Heart left ventricle (tissue), 16 donors: ENCODE results near the gene BICRA. TPM values are rescaled to one million over a fixed set of nuclear protein-coding genes. Genes with fewer than 3 reads are reported as not detected.
"Not testable (repeated sequence)": the region's sequence is repeated elsewhere in the genome, so short reads cannot be mapped to it uniquely, and the experiment has no call there.

Experiments
- ATAC-seq, 4 donors: fragments of 200-7000 bp; cut with Tn5 transposase; one replicate each; pipeline ENCODE4 v1.9.1; 2020 to 2022; ENCODE audit warnings: moderate library complexity in 4 of 4, mild to moderate bottlenecking in 3 of 4, moderate number of reproducible peaks in 1 of 4
- DNase-seq, 5 donors: peaks; one replicate each; pipeline ENCODE4 v3.0.0-alpha.2; 2020
- H3K27ac ChIP-seq, 12 donors: fragments of 200-600 bp; sonication (generic) in 4 of 12; one replicate each; pipeline versions ENCODE4 v1.5.0 to v1.8.0; 2016 to 2022; ENCODE audit warnings: mild to moderate bottlenecking in 2 of 12
- H3K27me3 ChIP-seq, 9 donors: fragments of 200-600 bp; sonication (generic) in 2 of 9; one replicate each; pipeline versions ENCODE4 v1.5.1 to v1.8.0; 2016 to 2022; ENCODE audit warnings: mild to moderate bottlenecking in 3 of 9
- H3K36me3 ChIP-seq, 9 donors: fragments of 200-600 bp; sonication (generic) in 2 of 9; one replicate each; pipeline versions ENCODE4 v1.5.0 to v1.8.0; 2018 to 2022; ENCODE audit warnings: mild to moderate bottlenecking in 2 of 9
- H3K4me1 ChIP-seq, 12 donors: fragments of 200-600 bp; sonication (generic) in 4 of 12; one replicate each; pipeline versions ENCODE4 v1.5.0 to v1.8.0; 2016 to 2022; ENCODE audit warnings: mild to moderate bottlenecking in 3 of 12
- H3K4me3 ChIP-seq, 12 donors: fragments of 200-600 bp; sonication (generic) in 4 of 12; one replicate each; pipeline versions ENCODE4 v1.5.0 to v1.8.0; 2017 to 2022; ENCODE audit warnings: mild to moderate bottlenecking in 9 of 12, moderate library complexity in 4 of 12
- H3K9me3 ChIP-seq, 12 donors: fragments of 200-600 bp; sonication (generic) in 4 of 12; one replicate each; pipeline versions ENCODE4 v1.5.0 to v1.8.0; 2016 to 2022; ENCODE audit warnings: mild to moderate bottlenecking in 1 of 12
- POLR2A ChIP-seq, 2 donors: fragments of 450-650 bp; IDR thresholded peaks; one replicate each; pipeline ENCODE4 v1.6.1; 2017; ENCODE audit warnings: antibody characterized with exemption in 2 of 2, mild to moderate bottlenecking in 2 of 2, moderate library complexity in 2 of 2
- WGBS, 4 donors: extraction: QIAGEN DNeasy Blood & Tissue Kit in 2 of 4; methylation state at CpG; one replicate each; pipeline versions ENCODE4 v1.1.5 to v1.1.7; 2013 to 2018; 5-methylcytosine and 5-hydroxymethylcytosine counted together
- intact Hi-C, 10 donors: fragments of 100-400 bp; cut with DNase I; formaldehyde crosslinking; loops; one replicate each; pipeline versions ENCODE4 v1.11.1 to v1.14.2; 2022
- polyA plus RNA-seq, 2 donors: library from polyadenylated mRNA; stranded (reverse); fragments of 200-250 nt; gene quantifications; one replicate each; pipeline ENCODE4 v1.2.3, GENCODE V29; 2013
- total RNA-seq, 9 donors: library from RNA; depleted of rRNA in 2 of 9; stranded (reverse); fragments of >200 nt in 2 of 9; fragmentation: NEBNext Ultra II Directional in 3 of 9; extraction: Animal tissue kit (Norgen Biotek cat#: 25700) in 3 of 9; gene quantifications; one replicate each; pipeline versions ENCODE4 v1.1.0 to v1.2.4, GENCODE V29; 2016 to 2023
- TF ChIP-seq, protein P1 (sequence below), 12 donors: fragments of 200-600 bp; sonication (generic) in 4 of 12; IDR thresholded peaks; one replicate each; pipeline versions ENCODE4 v1.5.0 to v1.8.0; 2018 to 2022; ENCODE audit warnings: antibody characterized with exemption in 12 of 12, mild to moderate bottlenecking in 5 of 12
- donor health status: ischemic (EF 13 %, LVEDD 7.1; RV severe dilation, severe dysfunction).
- donor health status: healthy with polysubstance abuse.
- donor health status: DM: no; HTN: yes; CAD: no.
- donor health status: DM: no; HTN: no; CAD: no.
- donor health status: ischemic (EF 25% LVEDD 6.9; RV normal size, moderate dysfunction).
- donor health status: ischemic (EF 25% LVEDD 5.7; RV mildly dilated, moderate dysfunction).
- donor health status: healthy.
- donor health status: DM: yes; HTN: yes; CAD: no.
- donor health status: ischemic (EF 35%, LVEDD 5.7; RV mildly dilated, moderate dysfunction).
- donor health status: nonischemic (EF 11% LVEDD 7.7; RV severe dilation, severe dysfunction).
- donor health status: DM: yes; HTN: yes; CAD: no.
- donor health status: PGD.
- donor health status: ischemic (EF 29% LVEDD 5.4; RV normal size, mild dysfunction).
- donor health status: nonischemic (EF 23%, LVEDD 6.1; RV moderate dilation, normal function).

BICRA gene
- total and polyA plus RNA-seq, 11 donors, result 5.3 to 14.5 (median 8.5) TPM

DNA sequence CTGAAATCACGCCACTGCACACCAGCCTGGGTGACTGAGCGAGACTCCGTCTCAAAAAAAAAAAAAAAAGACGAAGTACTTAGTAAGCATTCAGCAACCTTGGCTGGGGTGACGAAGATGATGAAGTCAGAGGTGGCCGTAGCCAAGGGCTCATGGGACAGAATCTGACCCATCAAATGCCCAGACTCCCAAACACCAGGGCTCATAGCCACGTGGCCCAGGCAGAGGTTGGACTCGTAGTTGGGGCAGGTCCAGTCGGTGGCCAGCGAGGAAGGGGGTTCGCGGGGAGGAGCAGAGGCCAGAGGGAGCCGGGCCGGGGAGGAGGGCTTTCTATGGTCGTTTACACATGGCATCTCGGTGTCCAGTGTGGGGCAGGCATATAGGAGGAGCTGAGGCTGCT lies 52.2 kb downstream of the BICRA start:
- Histone ChIP-seq H3K27me3 (no peaks in the 10 kb centered on the region), H3K36me3 (no peaks in the 10 kb centered on the region), H3K9me3 (no peaks in the 10 kb centered on the region), H3K4me1 (peaks cover 0 to 72% (median 48%) of the 10 kb centered on the region in 12 donors), H3K27ac (peak overlapping the region in 8 of 12 donors; percentile 78 to 94 (median 92)), H3K4me3 (no peak overlapping the region)
- DNase-seq, result no peak
- no peak for TF ChIP-seq POLR2A (IDR thresholded peaks at IDR 0.05)
- TF ChIP-seq, protein P1, sequence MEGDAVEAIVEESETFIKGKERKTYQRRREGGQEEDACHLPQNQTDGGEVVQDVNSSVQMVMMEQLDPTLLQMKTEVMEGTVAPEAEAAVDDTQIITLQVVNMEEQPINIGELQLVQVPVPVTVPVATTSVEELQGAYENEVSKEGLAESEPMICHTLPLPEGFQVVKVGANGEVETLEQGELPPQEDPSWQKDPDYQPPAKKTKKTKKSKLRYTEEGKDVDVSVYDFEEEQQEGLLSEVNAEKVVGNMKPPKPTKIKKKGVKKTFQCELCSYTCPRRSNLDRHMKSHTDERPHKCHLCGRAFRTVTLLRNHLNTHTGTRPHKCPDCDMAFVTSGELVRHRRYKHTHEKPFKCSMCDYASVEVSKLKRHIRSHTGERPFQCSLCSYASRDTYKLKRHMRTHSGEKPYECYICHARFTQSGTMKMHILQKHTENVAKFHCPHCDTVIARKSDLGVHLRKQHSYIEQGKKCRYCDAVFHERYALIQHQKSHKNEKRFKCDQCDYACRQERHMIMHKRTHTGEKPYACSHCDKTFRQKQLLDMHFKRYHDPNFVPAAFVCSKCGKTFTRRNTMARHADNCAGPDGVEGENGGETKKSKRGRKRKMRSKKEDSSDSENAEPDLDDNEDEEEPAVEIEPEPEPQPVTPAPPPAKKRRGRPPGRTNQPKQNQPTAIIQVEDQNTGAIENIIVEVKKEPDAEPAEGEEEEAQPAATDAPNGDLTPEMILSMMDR (IDR thresholded peaks at IDR 0.05), result no peak
- intact Hi-C loops, result loop anchor here in 6 of 10 donors (5.0 to 10.0 kb wide), 3 partner anchors 39 to 49 kb away; no protein-coding TSS in a partner anchor
- no peak for ATAC-seq
- 83 to 90% (median 87%) methylated on average over 16 of the region's 16 CpGs for WGBS, 4 donors

DNA sequence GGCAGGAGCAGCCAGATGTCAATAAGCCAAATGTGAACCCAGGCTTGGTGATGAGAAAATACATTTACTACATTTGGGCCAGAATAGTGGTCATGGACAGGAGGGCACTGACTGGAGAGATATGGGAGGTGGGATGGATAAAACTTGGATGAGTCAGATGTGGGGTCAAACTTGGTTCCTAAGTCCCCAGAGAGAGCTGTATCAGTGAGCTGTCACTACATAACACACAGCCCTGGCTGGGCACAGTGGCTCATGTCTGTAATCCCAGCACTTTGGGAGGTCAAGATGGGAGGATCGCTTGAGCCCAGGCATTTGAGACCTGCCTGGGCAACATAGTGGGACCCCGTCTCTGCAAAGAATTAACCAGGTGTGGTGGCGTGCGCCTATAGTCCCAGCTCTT lies 52.7 kb downstream of the BICRA start:
- 90 to 95% (median 92%) methylated on average over 4 of the region's 4 CpGs for WGBS, 4 donors
- peaks cover 0 to 74% (median 48%) of the 10 kb centered on the region in 12 donors for H3K4me1 ChIP-seq
- no peaks in the 10 kb centered on the region for H3K27me3 ChIP-seq
- H3K36me3 ChIP-seq, result no peaks in the 10 kb centered on the region
- TF ChIP-seq POLR2A (IDR thresholded peaks at IDR 0.05), result no peak
- TF ChIP-seq, protein P1 (IDR thresholded peaks at IDR 0.05), result no peak
- H3K9me3 ChIP-seq, result no peaks in the 10 kb centered on the region
- intact Hi-C loops, result loop anchor here in 6 of 10 donors (5.0 to 10.0 kb wide), 3 partner anchors 39 to 49 kb away; no protein-coding TSS in a partner anchor
- no peak for DNase-seq
- peak overlapping the region in 10 of 12 donors; percentile 59 to 94 (median 90) for H3K27ac ChIP-seq
- no peak for ATAC-seq
- H3K4me3 ChIP-seq, result no peak overlapping the region

GRCh38 chr19:47663435-47663910 lies 54.5 kb downstream of the BICRA start:
- H3K9me3 ChIP-seq, result no peaks in the 10 kb centered on the region
- intact Hi-C loops, result loop anchor here in 6 of 10 donors (5.0 to 10.0 kb wide), 3 partner anchors 41 to 51 kb away; no protein-coding TSS in a partner anchor
- TF ChIP-seq, protein P1 (IDR thresholded peaks at IDR 0.05), result no peak
- no peak for TF ChIP-seq POLR2A (IDR thresholded peaks at IDR 0.05)
- peak overlapping the region in 2 of 12 donors; percentile 2 to 33 for H3K4me3 ChIP-seq
- H3K4me1 ChIP-seq, result peaks cover 3 to 85% (median 52%) of the 10 kb centered on the region in 12 donors
- ATAC-seq (peak in 1 of 4 donors; percentile 1), DNase-seq (no peak)
- WGBS, 4 donors, result 51 to 78% (median 64%) methylated on average over 3 of the region's 3 CpGs
- no peaks in the 10 kb centered on the region for H3K27me3 ChIP-seq
- no peaks in the 10 kb centered on the region for H3K36me3 ChIP-seq
- peak overlapping the region; percentile 78 to 97 (median 90) for H3K27ac ChIP-seq

- peak overlapping the region; percentile 78 to 97 (median 90) for H3K27ac ChIP-seq
- H3K9me3 ChIP-seq, result no peaks in the 10 kb centered on the region
- no peaks in the 10 kb centered on the region for H3K27me3 ChIP-seq
- peak overlapping the region in 4 of 12 donors; percentile 2 to 33 (median 8) for H3K4me3 ChIP-seq
- WGBS, 4 donors, result 50 to 63% (median 61%) methylated on average over 22 to 24 of the region's 24 CpGs
- DNase-seq (peak in 4 of 5 donors; percentile 76 to 88 (median 80)), ATAC-seq (peak; percentile 79 to 86 (median 86))
- TF ChIP-seq, protein P1 (IDR thresholded peaks at IDR 0.05), result no peak
- peak in 1 of 2 donors; percentile 29 for TF ChIP-seq POLR2A (IDR thresholded peaks at IDR 0.05)
- H3K4me1 ChIP-seq, result peaks cover 3 to 79% (median 47%) of the 10 kb centered on the region in 12 donors
- intact Hi-C loops, result loop anchor here in 7 of 10 donors (2.0 to 10.0 kb wide), 4 partner anchors 42 to 55 kb away; partner anchors contain the start of gene BICRA (in 1 of the 7)
- H3K36me3 ChIP-seq, result no peaks in the 10 kb centered on the region
These were observed 55.2 kb downstream of the BICRA start for GRCh38 chr19:47663911-47664771.

DNA sequence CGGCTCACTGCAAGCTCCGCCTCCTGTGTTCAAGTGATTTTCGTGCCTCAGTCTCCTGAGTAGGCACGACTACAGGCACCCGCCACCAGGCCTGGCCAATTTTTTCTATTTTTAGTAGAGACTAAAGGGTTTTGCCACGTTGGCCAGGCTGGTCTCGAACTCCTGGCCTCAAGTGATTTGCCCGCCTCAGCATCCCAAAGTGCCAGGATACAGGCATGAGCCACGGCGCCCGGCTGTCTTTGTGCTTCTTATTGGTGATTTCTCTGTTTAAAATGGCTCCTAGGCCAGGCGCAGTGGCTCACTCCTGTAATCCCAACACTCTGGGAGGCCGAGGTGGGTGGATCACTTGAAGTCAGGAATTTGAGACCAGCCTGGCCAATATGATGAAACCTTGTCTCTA lies 59.6 kb downstream of the BICRA start:
- H3K9me3 ChIP-seq, H3K27me3 ChIP-seq, DNase-seq, H3K4me3 ChIP-seq, ATAC-seq, H3K27ac ChIP-seq: not testable (repeated sequence)
- H3K36me3 ChIP-seq, result peaks cover 0 to 22% (median 15%) of the 10 kb centered on the region in 9 donors
- peaks cover 0 to 39% (median 25%) of the 10 kb centered on the region in 12 donors for H3K4me1 ChIP-seq
- 78 to 82% (median 79%) methylated on average over 13 of the region's 13 CpGs for WGBS, 4 donors
- intact Hi-C loops, result loop anchor here in 3 of 10 donors (5.0 to 10.0 kb wide), 2 partner anchors 54 to 56 kb away; no protein-coding TSS in a partner anchor
